NCI-H2171 (cell line): ENCODE measurements around the gene SARNP.
"Not testable (repeated sequence)": the region's sequence is repeated elsewhere in the genome, so short reads cannot be mapped to it uniquely, and the experiment has no call there.

ENCODE experiments used
- DNase-seq: peaks from one replicate; lab custom pipeline; 2025; lab: John Stamatoyannopoulos, UW

The SARNP gene

DNA sequence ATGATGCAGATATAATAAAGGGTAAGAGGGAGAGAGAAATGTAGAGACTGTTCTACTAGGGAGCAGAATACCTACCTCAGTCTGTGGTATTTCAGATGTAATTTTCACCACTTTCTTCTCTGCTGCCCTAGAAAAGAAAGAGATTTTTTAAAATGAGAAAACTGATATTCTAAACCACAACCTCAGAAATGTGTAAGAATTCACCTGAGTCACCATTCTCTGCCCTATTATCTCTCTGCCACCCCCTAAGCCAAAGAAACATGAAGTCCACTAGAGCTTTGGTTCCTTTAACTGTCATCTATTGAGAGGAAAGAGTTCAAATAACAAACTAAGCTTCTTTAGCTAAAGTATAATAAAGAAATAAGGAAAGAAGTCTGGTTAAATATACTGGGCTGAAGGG lies 21.6 kb downstream of the SARNP start:
- DNase-seq: no peak

DNA sequence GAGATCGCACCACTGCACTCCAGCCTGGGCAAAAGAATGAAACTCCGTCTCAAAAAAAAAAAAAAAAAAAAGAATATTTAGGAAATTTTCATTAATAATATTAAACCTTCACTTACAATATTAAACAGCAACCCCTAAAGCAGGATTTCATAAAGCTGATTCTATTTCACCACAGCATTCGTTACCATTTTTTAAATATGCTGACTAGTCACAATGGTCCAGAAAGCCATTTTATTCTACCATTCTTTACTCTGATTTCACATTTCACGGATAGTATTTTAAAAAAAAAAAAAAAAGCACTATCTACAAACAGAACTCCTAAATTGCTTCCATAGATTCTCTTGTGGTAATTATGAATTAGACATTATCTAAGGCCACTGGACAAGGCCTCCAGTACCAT lies 27.6 kb downstream of the SARNP start:
- no peak for DNase-seq

GRCh38 chr12:55789171-55789570 lies 28.4 kb downstream of the SARNP start:
- DNase-seq: no peak

DNA sequence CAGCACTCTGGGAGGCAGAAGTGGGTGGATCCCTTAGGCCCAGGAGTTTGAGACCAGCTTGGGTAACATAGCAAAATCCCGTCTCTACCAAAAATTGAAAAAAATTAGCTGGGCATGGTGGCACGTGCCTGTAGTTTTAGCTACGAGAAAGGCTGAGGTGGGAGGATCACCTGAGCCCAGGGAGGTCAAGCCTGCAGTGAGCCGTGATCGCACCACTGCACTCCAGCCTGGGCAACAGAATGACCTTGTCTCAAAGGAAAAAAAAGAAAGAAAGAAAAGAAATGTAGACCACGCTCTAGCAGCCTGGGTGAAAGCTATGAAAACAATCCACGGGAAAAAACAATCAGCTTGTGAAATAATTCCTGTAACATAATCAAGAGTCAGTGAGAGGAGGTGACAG lies 29.0 kb downstream of the SARNP start:
- DNase-seq: no peak

GRCh38 chr12:55780685-55781084 lies 36.8 kb downstream of the SARNP start:
- DNase-seq: no peak

DNA sequence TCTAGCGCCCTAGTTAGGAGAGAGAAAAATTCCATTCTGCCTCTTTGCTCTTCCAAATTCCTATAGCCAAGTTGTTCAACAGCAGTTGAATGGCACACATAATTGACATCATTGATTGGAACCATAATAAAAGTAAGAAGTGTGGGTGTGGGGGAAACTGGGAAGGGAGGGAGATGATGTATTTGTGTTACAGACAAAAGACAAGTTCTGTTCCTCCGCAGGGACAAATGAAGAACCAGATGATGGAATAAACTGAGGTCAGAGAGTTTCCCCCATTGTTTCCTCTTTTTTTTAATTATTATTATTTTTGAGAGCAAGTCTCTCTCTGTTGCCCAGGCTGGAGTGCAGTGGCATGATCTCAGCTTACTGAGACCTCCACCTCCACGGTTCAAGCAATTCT lies 39.7 kb downstream of the SARNP start:
- DNase-seq: no peak

DNA sequence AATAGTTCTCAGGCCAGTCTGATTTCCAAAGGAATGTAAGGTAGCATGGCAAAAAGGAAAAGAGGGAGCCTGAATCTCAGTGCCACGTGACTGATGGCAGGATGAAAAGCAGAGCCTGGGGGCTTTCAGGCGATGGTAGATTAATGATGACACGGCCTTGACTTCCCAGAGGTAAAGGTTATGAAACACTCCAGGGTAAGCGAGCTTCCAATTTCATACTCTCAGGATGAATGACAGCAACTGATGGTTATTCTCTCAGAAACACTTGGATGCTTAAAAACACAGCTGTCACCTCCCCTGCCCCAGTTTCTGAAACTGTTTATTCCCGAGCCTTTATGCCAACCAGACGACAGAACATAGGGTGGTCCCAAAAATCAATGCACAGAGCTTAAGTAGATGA lies 45.8 kb downstream of the SARNP start:
- DNase-seq: peak; percentile 52

DNA sequence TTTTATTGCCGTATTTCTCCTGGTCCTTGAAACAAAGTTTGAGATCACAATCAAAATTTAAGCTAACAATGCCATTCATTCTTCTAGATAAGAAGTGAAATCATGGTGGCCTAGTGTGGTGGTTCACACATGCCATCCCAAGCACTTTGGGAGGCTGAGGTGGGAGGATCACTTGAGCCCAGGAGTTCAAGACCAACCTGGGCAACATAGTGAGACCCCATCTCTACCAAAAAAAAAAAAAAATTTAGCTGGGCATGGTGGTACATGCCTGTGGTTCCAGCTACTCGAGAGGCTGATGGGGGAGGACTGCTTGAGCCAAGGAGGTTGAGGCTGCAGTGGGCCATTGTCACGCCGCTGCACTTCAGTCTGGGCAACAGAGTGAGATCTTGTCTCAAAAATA lies 50.4 kb downstream of the SARNP start:
- no peak for DNase-seq

GRCh38 chr12:55765736-55766290 lies 51.7 kb downstream of the SARNP start:
- DNase-seq: no peak

DNA sequence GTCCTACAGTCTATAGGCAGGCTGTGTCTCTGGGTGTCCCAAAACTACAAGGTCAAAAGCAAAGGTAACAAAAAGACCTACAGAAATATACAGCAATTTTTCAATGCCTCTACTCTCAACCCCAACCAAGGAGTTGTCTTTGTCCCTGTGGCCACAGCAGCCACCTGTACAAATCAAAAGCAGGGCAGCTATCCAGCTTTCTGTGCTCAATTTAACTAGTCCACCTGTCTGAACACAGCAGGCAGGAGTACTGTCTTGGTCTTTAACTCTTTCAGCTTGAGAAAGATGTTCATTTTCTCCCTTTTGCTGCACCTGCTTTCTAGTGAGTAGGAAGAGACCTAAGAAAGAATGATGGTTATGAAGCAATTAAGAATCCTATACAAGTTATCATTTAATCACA lies 54.9 kb downstream of the SARNP start:
- DNase-seq: no peak

DNA sequence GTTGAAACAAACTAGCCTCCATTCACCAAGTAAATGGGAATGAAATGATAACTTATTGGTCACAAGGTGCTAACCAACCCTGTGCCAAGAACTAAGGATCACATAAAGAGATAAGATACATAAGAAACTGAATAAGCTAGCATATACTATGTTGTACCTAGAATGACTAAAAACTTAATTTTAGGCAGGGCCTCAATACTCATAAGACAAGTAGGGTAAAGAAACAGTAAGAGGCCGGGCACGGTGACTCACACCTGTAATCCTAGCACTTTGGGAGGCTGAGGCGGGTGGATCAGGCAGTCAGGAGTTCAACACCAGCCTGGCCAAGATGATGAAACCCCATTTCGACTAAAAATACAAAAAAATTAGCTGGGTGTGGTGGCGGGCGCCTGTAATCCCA lies 56.9 kb downstream of the SARNP start:
- DNase-seq: no peak

GRCh38 chr12:55758575-55758974 lies 58.9 kb downstream of the SARNP start:
- not testable (repeated sequence) for DNase-seq

GRCh38 chr12:55757701-55758100 lies 59.8 kb downstream of the SARNP start:
- DNase-seq: no peak

GRCh38 chr12:55755246-55755645 lies 62.3 kb downstream of the SARNP start:
- no peak for DNase-seq

- DNase-seq: no peak
Observed at GRCh38 chr12:55748230-55748993, 69.1 kb downstream of the SARNP start.

DNA sequence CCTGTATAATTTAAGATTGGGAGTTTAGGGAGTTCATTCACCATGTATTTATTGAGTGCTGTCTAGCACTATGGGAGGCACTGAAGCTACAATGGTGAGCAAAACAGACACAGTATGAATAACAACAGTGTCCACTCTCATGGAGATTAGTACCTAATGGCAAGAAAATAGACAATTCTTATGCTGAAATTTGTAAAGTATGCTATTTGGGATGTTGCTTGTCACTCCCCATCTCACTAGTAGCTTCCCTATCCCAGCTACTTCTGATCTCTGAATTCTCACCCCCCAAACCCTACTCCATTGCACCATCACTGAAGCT lies 70.7 kb downstream of the SARNP start:
- DNase-seq: no peak

DNA sequence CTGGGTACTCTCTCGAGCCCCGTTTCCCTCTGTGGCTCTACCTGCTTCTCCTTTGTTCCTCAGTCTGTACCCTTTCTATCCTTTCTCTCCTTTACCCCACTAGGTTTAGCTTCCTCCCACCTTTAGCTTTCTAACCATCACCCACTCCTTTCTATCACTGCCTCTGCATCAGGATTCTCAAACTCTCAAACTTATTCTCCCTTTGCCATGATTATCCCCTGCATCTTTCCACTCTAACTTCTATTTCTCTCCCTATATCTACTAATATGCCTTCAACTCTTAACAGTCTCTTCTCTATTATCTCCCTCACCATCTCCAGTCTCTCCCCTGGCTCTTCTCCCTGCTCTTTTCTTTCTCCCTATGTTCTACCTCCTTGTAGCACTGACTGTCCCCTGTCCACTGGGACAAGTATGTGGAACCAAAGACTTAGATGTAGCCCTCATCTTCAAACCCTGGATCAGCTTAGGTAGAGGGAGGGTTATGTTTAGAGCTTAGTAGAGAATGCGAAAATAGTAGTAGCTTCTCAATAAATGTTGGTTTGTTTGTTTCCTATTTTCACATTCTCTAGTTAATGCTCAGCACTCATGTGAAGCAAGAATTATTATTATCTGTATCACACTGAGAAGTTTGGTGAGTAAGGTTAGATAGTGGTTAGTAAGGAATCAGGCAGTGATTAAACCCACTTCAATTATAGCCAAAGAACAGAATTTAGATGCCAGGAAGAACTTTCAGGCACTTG lies 71.2 kb downstream of the SARNP start:
- no peak for DNase-seq

- DNase-seq: peak; percentile 77
Observed at GRCh38 chr12:55745361-55746173, 72.0 kb downstream of the SARNP start.

DNA sequence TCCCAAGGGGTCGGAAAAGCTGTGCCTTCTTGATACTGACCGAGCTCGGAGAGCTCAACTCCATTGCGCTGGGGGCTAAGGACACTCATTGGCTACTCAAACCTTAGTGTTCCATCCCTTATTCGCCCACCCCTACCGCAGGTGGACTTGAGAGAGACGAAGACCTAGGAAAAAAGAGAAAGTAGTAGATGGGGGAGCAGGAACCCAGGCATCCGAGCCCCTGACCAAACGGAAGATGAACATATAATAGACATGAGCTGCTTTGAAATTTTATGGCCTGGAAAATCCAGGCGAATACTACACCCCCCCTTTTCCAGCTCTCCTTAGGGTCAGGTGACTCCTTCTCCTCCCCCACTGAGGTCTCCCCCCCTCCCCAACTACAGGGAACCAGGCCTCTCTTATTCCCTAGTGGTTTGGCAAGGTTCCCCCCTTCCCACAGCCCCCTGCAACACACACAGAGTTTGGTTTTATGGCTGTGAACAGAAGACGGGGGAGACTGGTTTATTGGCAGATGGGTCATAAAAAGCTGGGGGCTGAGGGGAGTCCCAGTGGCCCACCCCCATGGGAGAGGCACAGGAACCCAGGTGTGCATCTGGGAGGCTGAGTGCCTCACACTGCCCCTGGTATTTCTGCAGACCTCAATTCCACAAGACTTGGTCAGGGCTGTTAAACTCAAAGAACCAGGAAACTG lies 73.0 kb downstream of the SARNP start:
- peak; percentile 21 for DNase-seq

GRCh38 chr12:55743406-55744339 lies 73.9 kb downstream of the SARNP start:
- DNase-seq: peak; percentile 56
